ENCODE data around the gene SPTB.

DNA sequence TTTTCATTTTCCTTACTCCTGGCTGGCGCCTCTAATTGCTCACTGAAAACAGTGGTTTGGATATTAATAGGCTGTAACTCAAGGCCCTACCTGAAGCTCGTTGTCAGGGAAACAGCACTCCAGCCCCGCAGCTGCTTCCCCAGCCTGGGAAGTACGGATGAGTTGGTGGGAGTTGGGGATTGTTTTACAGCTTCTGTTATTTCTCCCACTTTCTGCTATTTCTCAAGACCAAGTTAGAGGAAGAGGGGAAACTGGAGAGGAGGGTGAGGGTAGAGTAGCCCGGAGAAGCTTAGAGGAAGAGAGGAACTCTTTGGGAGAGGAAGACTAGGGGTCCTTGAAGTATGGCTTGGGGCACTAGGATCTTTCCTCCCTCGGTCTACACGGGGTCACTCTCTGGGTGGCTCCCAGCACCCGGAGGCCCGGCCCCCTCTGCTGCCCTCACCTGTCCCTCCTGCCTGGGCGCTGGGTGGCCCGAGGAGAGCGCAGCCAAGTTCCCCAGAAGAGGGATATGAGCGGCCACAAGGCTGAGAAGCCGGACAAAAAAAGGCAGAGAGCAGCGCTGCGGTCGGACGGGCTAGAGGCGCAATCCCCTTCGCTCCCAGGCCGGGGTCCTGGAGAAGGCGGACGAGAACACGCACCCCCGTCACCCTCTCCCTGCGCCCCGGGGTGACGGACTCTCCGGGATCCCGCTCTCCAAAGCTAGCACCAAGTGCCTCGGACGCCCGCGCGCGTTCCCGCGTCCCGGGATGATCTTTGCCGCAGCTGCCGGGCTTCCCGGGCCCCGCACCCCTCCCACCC, 671 bp downstream of the SPTB start:
- no peak for TF ChIP-seq POLR2A (IDR thresholded peaks at IDR 0.05; ENCODE audit: low read depth, low read length)
- no peak for TF ChIP-seq SPI1 (IDR thresholded peaks at IDR 0.05; ENCODE audit: low read depth, low read length)
- no peak for TF ChIP-seq POLR2AphosphoS5 (IDR thresholded peaks at IDR 0.05; ENCODE audit: low read depth, low read length)
- TF ChIP-seq TAF1 (IDR thresholded peaks at IDR 0.05; ENCODE audit: low read depth, low read length): no peak
